Keratinocyte (primary cell): ENCODE results near the gene DNAH10. TPM values are rescaled to one million over a fixed set of nuclear protein-coding genes. Genes with fewer than 3 reads are reported as not detected.

Experiments used
- DNase-seq: peaks from one replicate; pipeline ENCODE4 v3.0.0-alpha.2; 2011; ENCODE audit warnings: low read depth, missing footprints, low spot score
- FAIRE-seq: peaks from 2 replicates; lab custom pipeline; 2011; peaks lifted over from hg19 to GRCh38; lab: Jason Lieb, UNC
- H2AFZ ChIP-seq: 2 replicates; pipeline ENCODE4 v1.6.0; 2012; ENCODE audit warnings: low read length, control low read depth, inconsistent platforms; ENCODE audit not compliant: control insufficient read depth
- H3K27ac ChIP-seq: 2 replicates; pipeline ENCODE4 v1.5.1; 2011; ENCODE audit warnings: low read length; ENCODE audit not compliant: control insufficient read depth, insufficient read depth
- H3K27me3 ChIP-seq: 3 replicates; pipeline ENCODE4 v1.6.0; 2011; ENCODE audit warnings: low read length; ENCODE audit not compliant: control insufficient read depth, insufficient read depth; ENCODE audit errors: extremely low read depth
- H3K36me3 ChIP-seq, 2 experiments: 2 replicates in 1 of 2; 3 replicates in 1 of 2; pipeline ENCODE4 v1.5.1; 2011; ENCODE audit warnings: low read length in 2 of 2, mild to moderate bottlenecking in 1 of 2; ENCODE audit not compliant: control insufficient read depth in 2 of 2, insufficient read depth in 2 of 2; ENCODE audit errors: extremely low read depth in 1 of 2
- H3K4me1 ChIP-seq: 3 replicates; pipeline ENCODE4 v1.5.1; 2011; ENCODE audit warnings: low read length; ENCODE audit not compliant: control insufficient read depth, insufficient read depth; ENCODE audit errors: extremely low read depth
- H3K4me2 ChIP-seq: 3 replicates; pipeline ENCODE4 v1.6.0; 2011; ENCODE audit warnings: low read depth, low read length; ENCODE audit not compliant: control insufficient read depth, insufficient read depth; ENCODE audit errors: extremely low read depth
- H3K4me3 ChIP-seq, 3 experiments: fragments of 200-600 bp in 1 of 3; sonication (generic) in 1 of 3; 2 replicates in 2 of 3; 3 replicates in 1 of 3; pipeline ENCODE4 v1.5.1; 2011 to 2016; ENCODE audit warnings: low read length in 3 of 3, mild to moderate bottlenecking in 3 of 3, control low read depth in 2 of 3, inconsistent platforms in 1 of 3, low read depth in 1 of 3, mixed read lengths in 1 of 3, mixed run types in 1 of 3, moderate library complexity in 1 of 3; ENCODE audit not compliant: control insufficient read depth in 2 of 3, insufficient read depth in 2 of 3; ENCODE audit errors: extremely low read depth in 1 of 3
- H3K79me2 ChIP-seq: 2 replicates; pipeline ENCODE4 v1.6.0; 2012; ENCODE audit warnings: low read length; ENCODE audit not compliant: control insufficient read depth, insufficient read depth
- H3K9ac ChIP-seq: 3 replicates; pipeline ENCODE4 v1.6.0; 2011; ENCODE audit warnings: low read length; ENCODE audit not compliant: control insufficient read depth, insufficient read depth; ENCODE audit errors: extremely low read depth
- H3K9me1 ChIP-seq: 3 replicates; pipeline ENCODE4 v1.6.0; 2011; ENCODE audit warnings: low read length; ENCODE audit not compliant: control insufficient read depth, insufficient read depth; ENCODE audit errors: extremely low read depth
- H3K9me3 ChIP-seq: 2 replicates; pipeline ENCODE4 v1.5.1; 2012; ENCODE audit warnings: low read depth, low read length; ENCODE audit not compliant: control insufficient read depth
- H4K20me1 ChIP-seq: 3 replicates; pipeline ENCODE4 v1.6.0; 2011; ENCODE audit warnings: low read length; ENCODE audit not compliant: control insufficient read depth, insufficient read depth; ENCODE audit errors: extremely low read depth
- EZH2 ChIP-seq: IDR thresholded peaks from one replicate; pipeline ENCODE4 v1.6.1; 2012; ENCODE audit warnings: inconsistent platforms, mild to moderate bottlenecking, low read length, moderate library complexity
- dilution Hi-C: fragments of 300-500 bp; cut with MboI; formaldehyde crosslinking; loops from one replicate; pipeline ENCODE4 v1.7.0; 2020; ENCODE audit warnings: low sequenced_read_pairs; ENCODE audit not compliant: extremely low pct_ligation_motif_present
- polyA plus RNA-seq, 5 experiments: library from polyadenylated mRNA; depleted of rRNA in 3 of 5; stranded (reverse) in 3 of 5; stranded (forward) in 1 of 5; unstranded in 1 of 5; fragments of >200 nt; gene quantifications; 1 replicate in 1 of 5; 2 replicates in 3 of 5; 3 replicates in 1 of 5; pipeline versions ENCODE4 v1.2.1 to v1.2.3, GENCODE V29; 2011 to 2012; ENCODE audit warnings: missing spikeins in 2 of 5, low read depth in 1 of 5, low replicate concordance in 1 of 5
- TF ChIP-seq, protein P1 (sequence below), 3 experiments: IDR thresholded peaks in 1 of 3; conservative IDR thresholded peaks in 1 of 3; optimal IDR thresholded peaks in 1 of 3; 2 replicates in 2 of 3; 3 replicates in 1 of 3; pipeline versions ENCODE3 to v1.5.1; 2011; ENCODE audit warnings: low read length in 3 of 3, mild to moderate bottlenecking in 3 of 3, moderate library complexity in 2 of 3, control low read depth in 1 of 3, inconsistent platforms in 1 of 3; ENCODE audit not compliant: insufficient read depth in 2 of 3; ENCODE audit errors: extremely low read depth in 1 of 3

DNAH10 gene
- polyA plus RNA-seq, 1 donor (not counting 4 experiments of a cell fraction or from before 2014, with no cell fraction given) = 0.08 TPM

GRCh38 chr12:123847876-123848275 lies 85.8 kb downstream of the DNAH10 start:
- TF ChIP-seq EZH2 = no peak
- TF ChIP-seq, protein P1, sequence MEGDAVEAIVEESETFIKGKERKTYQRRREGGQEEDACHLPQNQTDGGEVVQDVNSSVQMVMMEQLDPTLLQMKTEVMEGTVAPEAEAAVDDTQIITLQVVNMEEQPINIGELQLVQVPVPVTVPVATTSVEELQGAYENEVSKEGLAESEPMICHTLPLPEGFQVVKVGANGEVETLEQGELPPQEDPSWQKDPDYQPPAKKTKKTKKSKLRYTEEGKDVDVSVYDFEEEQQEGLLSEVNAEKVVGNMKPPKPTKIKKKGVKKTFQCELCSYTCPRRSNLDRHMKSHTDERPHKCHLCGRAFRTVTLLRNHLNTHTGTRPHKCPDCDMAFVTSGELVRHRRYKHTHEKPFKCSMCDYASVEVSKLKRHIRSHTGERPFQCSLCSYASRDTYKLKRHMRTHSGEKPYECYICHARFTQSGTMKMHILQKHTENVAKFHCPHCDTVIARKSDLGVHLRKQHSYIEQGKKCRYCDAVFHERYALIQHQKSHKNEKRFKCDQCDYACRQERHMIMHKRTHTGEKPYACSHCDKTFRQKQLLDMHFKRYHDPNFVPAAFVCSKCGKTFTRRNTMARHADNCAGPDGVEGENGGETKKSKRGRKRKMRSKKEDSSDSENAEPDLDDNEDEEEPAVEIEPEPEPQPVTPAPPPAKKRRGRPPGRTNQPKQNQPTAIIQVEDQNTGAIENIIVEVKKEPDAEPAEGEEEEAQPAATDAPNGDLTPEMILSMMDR (optimal IDR thresholded peaks at IDR 0.05 in 1 of 3, IDR thresholded peaks at IDR 0.05 in 1 of 3, conservative IDR thresholded peaks at IDR 0.05 in 1 of 3; ENCODE audit: extremely low read depth in 1 of 3, insufficient read depth in 2 of 3, low read length in 3 of 3) = no peak
- no peaks in the 10 kb centered on the region for H3K9me1 ChIP-seq
- no peak overlapping the region for H3K9ac ChIP-seq
- H3K79me2 ChIP-seq = no peaks in the 10 kb centered on the region
- H3K36me3 ChIP-seq = no peaks in the 10 kb centered on the region
- peaks cover 2% of the 10 kb centered on the region for H3K27me3 ChIP-seq
- H2AFZ ChIP-seq = no peak overlapping the region
- H3K4me1 ChIP-seq = peaks cover 3% of the 10 kb centered on the region
- H3K4me2 ChIP-seq = no peak overlapping the region
- H3K4me3 ChIP-seq = no peak overlapping the region
- H3K27ac ChIP-seq = no peak overlapping the region
- DNase-seq = no peak
- no peaks in the 10 kb centered on the region for H3K9me3 ChIP-seq
- dilution Hi-C loops = no loop called here
- H4K20me1 ChIP-seq = no peaks in the 10 kb centered on the region
- no peak for FAIRE-seq

GRCh38 chr12:123849517-123849916 lies 87.4 kb downstream of the DNAH10 start:
- H3K4me2 ChIP-seq = no peak overlapping the region
- no peaks in the 10 kb centered on the region for H4K20me1 ChIP-seq
- DNase-seq = no peak
- H3K27ac ChIP-seq = no peak overlapping the region
- H3K9ac ChIP-seq = no peak overlapping the region
- dilution Hi-C loops = no loop called here
- TF ChIP-seq EZH2 = no peak
- TF ChIP-seq, protein P1 (optimal IDR thresholded peaks at IDR 0.05 in 1 of 3, IDR thresholded peaks at IDR 0.05 in 1 of 3, conservative IDR thresholded peaks at IDR 0.05 in 1 of 3; ENCODE audit: extremely low read depth in 1 of 3, insufficient read depth in 2 of 3, low read length in 3 of 3) = no peak
- H3K36me3 ChIP-seq = no peaks in the 10 kb centered on the region
- no peaks in the 10 kb centered on the region for H3K4me1 ChIP-seq
- H3K9me1 ChIP-seq = no peaks in the 10 kb centered on the region
- no peak overlapping the region for H2AFZ ChIP-seq
- H3K79me2 ChIP-seq = no peaks in the 10 kb centered on the region
- no peak overlapping the region for H3K4me3 ChIP-seq
- H3K9me3 ChIP-seq = no peaks in the 10 kb centered on the region
- H3K27me3 ChIP-seq = peaks cover 8% of the 10 kb centered on the region
- FAIRE-seq = no peak
